CD4-positive, alpha-beta T cell treated with Interferon alpha-2 for 1 hour (primary cell): ENCODE data around the gene KCNIP4.
"Not testable (repeated sequence)": the region's sequence is repeated elsewhere in the genome, so short reads cannot be mapped to it uniquely, and the experiment has no call there.

ENCODE experiments used
- DNase-seq, 2 donors: peaks; one replicate each; pipeline ENCODE4 v3.0.0-alpha.2; 2020 to 2022

KCNIP4 gene

GRCh38 chr4:21948347-21949072 lies at the start of gene KCNIP4:
KCNIP4 (minus strand) TSS chr4:21948772.
- peak in 1 of 2 donors; percentile 1 for DNase-seq

GRCh38 chr4:21996618-21997017 lies 48.0 kb upstream of the KCNIP4 start:
- not testable (repeated sequence) for DNase-seq

- DNase-seq, result no peak
These were observed 43.8 kb upstream of the KCNIP4 start for GRCh38 chr4:21992330-21992729.

- DNase-seq, result no peak
These were observed 43.0 kb upstream of the KCNIP4 start for GRCh38 chr4:21991562-21991961.

GRCh38 chr4:21991050-21991449 lies 42.5 kb upstream of the KCNIP4 start:
- no peak for DNase-seq

GRCh38 chr4:21989351-21989750 lies 40.8 kb upstream of the KCNIP4 start:
- DNase-seq, result no peak

- no peak for DNase-seq
These were observed 37.7 kb upstream of the KCNIP4 start for GRCh38 chr4:21986307-21986706.

- DNase-seq, result no peak
These were observed 33.5 kb upstream of the KCNIP4 start for GRCh38 chr4:21982087-21982486.

- no peak for DNase-seq
These were observed 30.6 kb upstream of the KCNIP4 start for GRCh38 chr4:21979196-21979595.

GRCh38 chr4:21976166-21976565 lies 27.6 kb upstream of the KCNIP4 start:
- DNase-seq, result no peak

GRCh38 chr4:21973850-21974249 lies 25.3 kb upstream of the KCNIP4 start:
- no peak for DNase-seq

GRCh38 chr4:21964762-21965319 lies 16.3 kb upstream of the KCNIP4 start:
- DNase-seq, result no peak

GRCh38 chr4:21962691-21963090 lies 14.1 kb upstream of the KCNIP4 start:
- DNase-seq, result no peak

GRCh38 chr4:21960793-21961192 lies 12.2 kb upstream of the KCNIP4 start:
- DNase-seq, result no peak

- DNase-seq, result no peak
These were observed 6.3 kb upstream of the KCNIP4 start for GRCh38 chr4:21954916-21955315.

- no peak for DNase-seq
These were observed 5.1 kb upstream of the KCNIP4 start for GRCh38 chr4:21953653-21954052.

GRCh38 chr4:21952549-21952948 lies 4.0 kb upstream of the KCNIP4 start:
- no peak for DNase-seq

- DNase-seq, result no peak
These were observed 493 bp upstream of the KCNIP4 start for GRCh38 chr4:21949073-21949457.

- DNase-seq, result no peak
These were observed 703 bp downstream of the KCNIP4 start for GRCh38 chr4:21947791-21948346.

- DNase-seq, result no peak
These were observed 1.7 kb downstream of the KCNIP4 start for GRCh38 chr4:21946858-21947257.

- DNase-seq, result no peak
These were observed 26.9 kb downstream of the KCNIP4 start for GRCh38 chr4:21921526-21922180.

- no peak for DNase-seq
These were observed 32.8 kb downstream of the KCNIP4 start for GRCh38 chr4:21915761-21916160.

GRCh38 chr4:21901831-21902230 lies 46.7 kb downstream of the KCNIP4 start:
- no peak for DNase-seq

GRCh38 chr4:21901281-21901680 lies 47.3 kb downstream of the KCNIP4 start:
- DNase-seq, result no peak
